RCC 7860 (cell line): Measurements from ENCODE around the gene YOD1.
A peak's percentile ranks its signal among the peaks of the same experiment; 100 is the strongest.
"Not testable (repeated sequence)": the region's sequence is repeated elsewhere in the genome, so short reads cannot be mapped to it uniquely, and the experiment has no call there.

Experiments
- DNase-seq: peaks from one replicate; pipeline ENCODE4 v3.0.0-alpha.2; 2015; ENCODE audit warnings: low spot score
- FAIRE-seq: peaks from 2 replicates; lab custom pipeline; 2012; peaks lifted over from hg19 to GRCh38; lab: Jason Lieb, UNC

Gene YOD1

DNA sequence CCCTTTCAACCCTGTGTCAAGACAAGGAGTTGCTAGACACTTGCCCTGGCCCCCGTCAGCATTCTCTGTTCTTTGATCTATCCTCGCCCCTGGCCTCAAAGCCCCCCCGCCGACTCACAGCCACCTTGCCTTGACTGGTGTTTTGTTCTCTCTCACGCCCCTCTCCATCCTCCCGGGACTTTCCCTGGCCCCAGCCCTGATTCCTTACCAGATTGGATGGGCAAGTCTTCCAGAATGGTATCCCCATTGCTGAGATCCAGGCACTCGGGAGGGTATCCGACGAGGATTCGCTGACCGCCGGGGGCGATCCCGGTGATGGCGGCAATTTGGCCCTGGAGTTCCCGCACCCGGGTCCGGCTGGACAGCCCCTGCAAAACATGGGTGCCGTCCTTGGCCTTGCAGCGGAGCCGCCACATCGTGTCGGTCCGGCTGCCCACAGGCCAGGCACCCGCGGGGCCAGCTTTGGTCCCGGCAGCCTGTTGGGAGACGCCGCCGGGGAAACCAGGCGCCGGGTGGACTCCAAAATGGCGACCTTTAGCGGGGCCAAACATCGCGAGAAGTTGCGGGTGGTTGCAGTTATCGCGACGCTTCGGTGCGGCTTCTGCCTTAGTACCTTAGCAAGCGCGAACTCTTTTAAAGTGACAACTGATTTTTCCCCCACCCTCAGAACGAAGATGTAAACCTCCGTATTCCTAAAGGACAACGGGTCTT, 373 bp downstream of the YOD1 start:
- peak; percentile 81 for DNase-seq
- peak; percentile 4 for FAIRE-seq

DNA sequence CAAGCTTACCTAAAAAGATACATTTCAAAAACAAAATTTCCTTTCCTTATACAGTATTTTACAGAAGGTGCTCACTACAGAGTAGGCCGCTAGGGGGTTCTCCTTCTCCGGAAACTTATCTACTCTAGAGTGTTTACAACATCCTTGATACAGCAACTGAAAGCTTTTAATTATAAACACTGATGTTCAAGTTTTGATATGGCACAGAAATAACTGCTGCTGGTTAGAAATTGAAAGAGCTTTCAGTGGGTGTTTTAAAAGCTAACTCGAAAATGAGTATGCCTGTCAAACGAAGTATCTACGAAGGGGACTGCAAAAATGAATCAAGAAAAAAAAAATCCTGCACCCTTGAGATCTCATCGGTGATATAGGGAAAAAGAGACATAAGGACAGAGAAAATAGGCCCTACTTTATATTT, 1.0 kb downstream of the YOD1 start:
- FAIRE-seq (peak; percentile 66), DNase-seq (peak; percentile 37)

DNA sequence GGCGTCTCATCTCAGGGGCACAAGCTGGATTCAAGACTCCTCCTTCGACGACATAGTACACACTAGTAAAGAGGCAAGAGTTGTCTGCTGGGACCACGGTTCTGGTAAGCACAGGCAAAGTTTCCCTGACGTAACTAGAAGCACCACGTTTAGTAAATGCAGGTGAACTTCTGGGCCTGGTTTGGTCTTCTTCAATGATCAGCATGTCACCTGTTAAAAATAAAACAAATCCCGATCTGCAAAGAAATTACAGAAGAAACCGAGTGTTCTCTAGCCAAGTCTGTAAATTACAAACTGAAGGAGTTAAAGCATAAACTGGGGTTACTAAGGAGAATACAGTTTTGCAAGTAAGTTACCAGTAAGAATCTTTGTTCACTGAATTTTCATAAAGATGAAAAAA, 1.5 kb downstream of the YOD1 start:
- DNase-seq (no peak), FAIRE-seq (no peak)

DNA sequence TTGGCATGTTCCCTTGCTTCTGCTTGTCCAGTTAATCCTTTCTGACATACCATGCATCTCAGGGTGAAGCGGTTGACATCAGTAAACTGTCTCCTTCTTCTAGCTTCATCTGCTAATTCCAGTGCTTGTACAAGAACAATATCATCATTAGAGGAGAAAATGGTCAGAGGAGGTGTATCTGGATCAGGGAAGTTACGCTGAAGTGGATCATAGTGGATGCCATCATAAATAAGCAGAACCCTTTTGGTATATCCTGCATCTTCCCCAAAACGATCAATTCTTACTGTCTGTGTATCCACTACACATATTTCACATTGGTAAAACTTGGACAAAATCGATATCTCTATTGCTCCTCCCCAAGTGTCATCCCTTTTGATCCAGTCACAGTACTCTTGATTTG, 2.0 kb downstream of the YOD1 start:
- FAIRE-seq (no peak), DNase-seq (no peak)

DNA sequence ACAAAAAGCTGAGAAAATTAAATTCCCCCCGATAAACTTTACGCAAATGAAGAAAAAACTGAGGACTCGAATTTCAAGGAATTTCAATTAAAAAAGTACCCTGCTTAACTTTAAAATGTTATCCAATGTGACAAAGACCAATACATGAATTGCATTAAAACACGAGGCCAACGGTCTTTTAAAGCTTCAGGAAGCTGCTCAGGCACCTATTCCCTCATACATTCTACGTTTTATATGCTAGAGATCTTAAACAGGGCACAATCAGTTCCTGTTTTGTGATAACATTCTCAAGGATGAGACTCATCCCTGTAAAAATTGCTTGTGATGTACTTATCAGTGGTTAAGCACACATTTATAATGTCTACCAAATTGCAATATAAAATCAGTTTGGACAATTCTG, 3.0 kb downstream of the YOD1 start:
- DNase-seq (no peak), FAIRE-seq (no peak)

DNA sequence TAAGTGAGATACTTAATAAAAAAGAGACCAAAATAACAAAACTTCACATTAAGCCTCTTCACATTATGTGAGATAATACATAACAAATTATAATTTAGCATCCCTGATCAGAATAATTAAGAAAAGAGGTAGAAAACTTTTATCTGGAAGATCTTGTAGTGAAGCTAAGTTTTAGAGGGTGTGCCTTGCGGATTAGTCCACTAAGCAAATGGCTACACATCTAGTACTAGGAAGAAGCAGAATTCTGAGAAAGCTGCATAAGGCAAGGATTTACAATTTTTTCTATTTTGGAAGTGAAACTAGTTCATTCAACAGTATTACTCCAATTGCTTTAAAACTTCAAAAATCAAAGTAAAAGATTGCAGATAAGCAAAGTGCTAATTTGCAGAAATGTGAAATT, 3.5 kb downstream of the YOD1 start:
- FAIRE-seq (no peak), DNase-seq (no peak)

DNA sequence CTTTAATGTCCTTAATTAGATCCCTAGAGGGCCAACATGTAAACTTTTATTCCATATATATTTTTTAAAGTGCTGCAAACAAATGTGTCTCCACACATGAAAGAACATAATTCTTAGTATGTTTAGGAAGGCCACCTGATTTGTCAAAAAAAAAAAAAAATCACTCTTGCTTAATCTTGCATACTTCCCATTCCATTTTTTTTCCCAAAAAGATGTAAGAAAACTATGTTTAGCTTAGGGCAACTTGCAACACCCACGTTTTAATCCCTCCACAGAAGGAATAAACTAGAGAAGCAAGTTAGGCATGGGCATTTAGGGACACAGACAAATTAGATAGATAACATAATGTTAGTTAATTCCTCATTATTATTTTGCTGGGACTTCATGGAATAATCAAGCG, 5.6 kb downstream of the YOD1 start:
- DNase-seq (no peak), FAIRE-seq (no peak)

DNA sequence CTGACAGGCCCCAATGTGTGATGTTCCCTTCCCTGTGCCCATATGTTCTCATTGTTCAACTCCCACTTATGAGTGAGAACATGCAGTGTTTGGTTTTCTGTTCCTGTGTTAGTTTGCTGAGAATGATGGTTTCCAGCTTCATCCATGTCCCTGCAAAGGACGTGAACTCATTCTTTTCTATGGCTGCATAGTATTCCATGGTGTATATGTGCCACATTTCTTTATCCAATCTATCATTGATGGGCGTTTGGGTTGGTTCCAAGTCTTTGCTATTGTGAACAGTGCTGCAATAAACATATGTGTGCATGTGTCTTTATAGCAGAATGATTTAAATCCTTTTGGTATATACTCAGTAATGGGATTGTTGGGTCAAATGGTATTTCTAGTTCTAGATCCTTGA, 9.6 kb downstream of the YOD1 start:
- not testable (repeated sequence) for FAIRE-seq, DNase-seq

DNA sequence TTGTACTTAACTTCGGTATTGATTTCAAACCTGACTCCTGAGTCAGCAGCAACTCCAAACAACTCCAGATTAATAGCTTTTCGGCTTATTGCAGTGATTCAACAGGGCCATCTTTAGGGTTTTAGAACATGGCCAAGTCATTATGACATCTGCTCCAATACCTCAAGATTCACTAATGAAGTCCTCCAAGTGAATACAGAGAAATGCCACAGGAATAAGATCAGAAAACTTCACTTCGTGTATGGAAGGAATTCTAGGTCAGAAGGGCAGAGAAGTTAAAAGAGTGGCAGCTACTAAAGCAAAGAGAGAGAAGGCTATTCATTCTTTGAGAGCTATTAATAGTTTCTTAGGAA, 10.9 kb downstream of the YOD1 start:
- FAIRE-seq (no peak), DNase-seq (no peak)

DNA sequence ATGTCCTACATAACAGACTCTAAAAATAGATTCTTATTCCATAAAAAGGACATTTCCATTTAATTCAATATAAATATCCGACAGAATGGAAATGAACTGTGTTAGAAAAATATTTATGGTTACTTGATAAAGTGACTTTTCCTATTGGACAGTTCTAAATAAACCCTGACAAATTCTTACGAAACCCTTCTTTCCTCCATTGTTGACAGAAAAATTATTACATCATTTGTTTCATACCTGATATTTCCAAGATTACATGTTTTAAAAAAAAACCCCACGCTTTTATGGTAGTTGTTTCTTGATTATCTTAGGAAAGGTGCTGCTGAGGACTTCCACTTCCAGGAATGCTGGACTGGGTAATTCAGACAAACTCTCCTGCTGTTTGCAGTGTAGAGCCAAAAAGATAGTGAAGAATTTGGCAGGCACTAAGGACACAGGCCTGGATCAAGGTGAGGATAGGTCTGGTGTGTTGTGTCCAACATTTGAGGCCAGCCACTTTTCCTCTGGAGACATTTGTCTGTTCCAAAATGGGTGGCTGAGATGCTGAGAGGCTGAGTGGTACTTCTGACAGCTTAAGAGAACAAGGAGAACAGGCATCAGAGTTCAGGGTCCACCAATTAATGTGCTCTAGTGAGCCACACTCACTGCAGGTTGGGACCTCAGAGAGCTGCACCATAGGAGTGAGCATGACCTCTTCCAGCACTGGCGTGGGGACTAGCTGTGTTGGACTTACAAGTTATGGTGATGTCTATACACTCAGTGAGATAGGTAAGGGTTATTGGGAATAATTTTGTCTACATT, 11.4 kb downstream of the YOD1 start:
- no peak for DNase-seq
- no peak for FAIRE-seq

DNA sequence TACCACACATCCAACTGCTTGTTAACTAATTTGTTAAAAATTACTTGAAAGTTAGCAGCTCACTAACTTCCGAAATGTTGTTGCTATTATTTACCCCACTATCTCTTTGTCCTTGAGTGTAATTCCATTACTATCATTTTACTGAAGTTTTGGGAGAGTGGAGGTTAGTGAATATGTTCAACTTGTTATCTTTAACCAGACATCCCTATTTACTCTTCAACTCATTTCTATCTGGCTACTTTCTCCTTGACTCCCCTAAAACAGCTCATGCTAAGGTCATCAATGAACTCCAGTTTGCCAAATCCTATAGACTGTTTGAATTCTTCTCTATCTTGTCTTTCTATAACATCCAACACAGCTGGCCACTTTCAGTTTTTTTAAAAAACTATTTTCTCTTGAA, 14.1 kb downstream of the YOD1 start:
- FAIRE-seq (no peak), DNase-seq (no peak)

DNA sequence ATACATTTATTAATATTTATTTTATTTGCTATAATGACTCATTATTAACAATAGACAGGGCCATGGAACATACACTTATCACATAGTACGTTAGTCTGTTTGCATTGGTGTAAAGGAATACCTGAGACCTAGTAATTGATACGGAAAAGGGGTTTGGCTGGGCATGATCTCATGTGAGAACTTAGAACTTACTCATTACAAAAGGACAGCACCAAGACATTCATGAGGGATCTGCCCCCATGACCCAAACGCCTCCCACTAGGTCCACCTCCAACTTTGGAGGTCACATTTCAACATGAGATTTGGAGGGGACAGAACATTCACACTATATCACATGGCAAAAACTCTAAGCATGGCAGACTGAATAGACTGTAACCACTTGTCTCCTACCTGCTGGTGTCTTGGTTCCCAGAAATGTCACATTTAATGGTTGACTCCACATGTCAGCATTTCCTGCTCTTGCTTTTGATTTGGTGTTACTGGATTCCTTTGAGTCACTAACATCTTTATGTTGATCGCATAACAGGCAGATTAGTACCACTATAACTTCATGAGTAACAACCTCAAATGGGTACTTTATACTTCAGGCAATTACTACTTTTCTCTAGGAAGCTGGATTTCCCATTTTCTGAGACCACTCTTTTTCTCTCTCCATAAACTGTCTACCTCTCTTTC, 15.0 kb downstream of the YOD1 start:
- FAIRE-seq (no peak), DNase-seq (peak; percentile 37)

DNA sequence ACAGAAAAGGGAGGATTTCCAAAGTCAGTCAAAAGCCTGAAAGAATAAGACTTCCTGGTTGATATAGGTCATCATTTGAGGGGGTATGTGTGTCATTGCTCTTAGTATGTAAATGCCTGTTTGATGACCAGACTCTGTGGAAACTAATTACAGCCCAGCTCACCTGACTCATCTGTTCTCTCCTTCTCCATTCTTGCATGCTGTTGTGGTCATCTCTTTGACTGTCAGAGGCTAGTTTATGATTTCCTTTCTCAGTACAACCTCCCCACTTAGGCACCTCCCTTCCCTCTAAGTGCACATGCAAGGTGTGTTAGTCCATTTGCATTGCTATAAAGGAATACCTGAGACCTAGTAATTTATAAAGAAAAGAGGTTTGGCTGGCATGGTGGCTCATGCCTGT, 16.0 kb downstream of the YOD1 start:
- DNase-seq (peak; percentile 96), FAIRE-seq (peak; percentile 93)

DNA sequence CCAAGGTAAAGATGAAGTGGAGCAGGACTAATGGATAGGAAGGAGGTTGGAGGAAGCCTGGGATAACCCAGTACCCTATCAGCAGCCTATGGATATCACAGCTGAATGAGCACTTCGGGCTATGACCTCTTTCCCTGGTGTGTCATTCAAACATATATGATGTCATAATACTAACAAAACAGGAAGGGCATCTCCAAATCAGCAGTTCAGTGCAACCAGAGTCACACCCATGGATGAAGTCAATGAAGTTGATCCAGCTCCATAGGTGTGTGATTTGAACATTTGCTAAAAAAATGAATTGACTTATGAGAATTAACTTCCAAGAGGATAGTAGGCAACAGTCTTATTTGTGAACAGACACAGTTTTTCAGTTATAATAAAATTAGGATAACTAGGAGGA, 16.8 kb downstream of the YOD1 start:
- DNase-seq (peak; percentile 72), FAIRE-seq (no peak)

DNA sequence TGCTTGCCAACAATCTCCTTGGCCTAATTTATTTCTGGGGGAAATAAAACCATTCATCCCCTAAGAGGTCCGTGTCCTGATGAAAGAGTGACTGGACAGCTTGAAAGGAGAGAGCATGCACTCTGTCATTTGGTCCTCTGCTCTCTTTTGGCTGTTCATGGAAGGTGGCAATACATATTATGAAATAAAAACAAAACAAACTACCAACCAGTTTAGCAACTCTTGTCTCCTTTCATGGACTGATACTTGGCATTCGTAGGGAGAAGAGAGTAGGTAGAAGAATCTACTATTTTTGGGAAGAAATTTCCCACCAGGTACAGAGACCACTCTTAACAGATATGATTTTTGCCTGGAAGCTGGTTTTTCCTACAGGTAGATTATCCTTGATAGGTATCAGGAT, 17.7 kb downstream of the YOD1 start:
- no peak for DNase-seq
- FAIRE-seq = no peak

DNA sequence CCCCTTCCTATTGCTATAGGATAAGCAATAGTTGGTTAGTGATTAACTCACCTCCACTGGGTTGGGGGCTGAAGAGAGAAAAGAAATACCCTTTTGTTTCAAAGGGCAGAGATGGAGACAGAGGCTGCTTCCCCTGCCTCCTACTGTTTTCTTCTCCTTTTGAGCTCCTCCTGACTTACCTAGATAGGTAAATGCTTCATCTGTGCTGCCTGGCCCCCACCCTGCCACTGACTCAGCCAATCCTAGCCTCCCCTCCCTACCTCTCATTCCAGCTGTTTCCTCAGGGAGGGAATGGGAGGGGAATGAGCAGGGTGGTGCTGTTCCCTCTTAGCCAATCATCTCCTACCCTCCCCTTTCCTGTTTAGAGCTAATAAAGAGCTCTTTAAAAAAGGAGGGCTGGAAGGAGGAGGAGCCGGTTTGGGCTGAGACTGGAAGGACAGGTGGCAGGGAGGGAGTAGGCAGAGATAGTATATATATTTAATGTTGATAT, 18.4 kb downstream of the YOD1 start, which contains the start of gene C1orf116:
TSS of gene C1orf116 (minus strand) at position 229 of the 490 bp plus-strand sequence. CDS start 5,158 bp downstream, outside the sequence.
- DNase-seq (no peak), FAIRE-seq (no peak)

DNA sequence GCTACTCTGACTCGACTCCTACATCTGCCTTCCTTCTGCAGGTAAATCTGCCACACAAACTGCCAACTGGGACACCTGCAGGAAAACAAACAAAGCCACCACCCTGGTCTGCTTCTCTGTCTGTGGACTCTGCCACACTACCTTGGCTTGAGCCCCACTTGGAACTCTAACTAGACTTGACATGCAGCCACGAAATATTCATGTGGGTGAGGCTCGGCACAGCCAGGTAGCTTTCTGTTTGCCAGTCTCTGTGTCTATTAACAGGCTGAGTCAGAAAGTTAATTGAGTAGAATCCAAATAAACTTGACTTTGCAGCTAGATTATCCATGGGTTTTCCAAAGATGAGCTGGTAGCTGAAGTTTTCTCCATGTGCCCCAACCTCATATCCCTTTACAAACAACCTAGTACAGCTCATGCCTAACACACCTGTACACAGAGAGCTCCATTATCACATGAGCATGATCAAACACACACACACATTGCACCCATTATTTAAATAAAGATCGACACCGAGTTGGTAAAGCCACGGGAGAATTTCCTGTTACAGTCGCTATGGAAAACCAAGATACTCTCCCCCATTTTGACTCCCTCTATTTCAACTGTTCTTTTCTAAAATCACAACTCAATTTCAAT, 19.3 kb downstream of the YOD1 start:
- DNase-seq (no peak), FAIRE-seq (no peak)

DNA sequence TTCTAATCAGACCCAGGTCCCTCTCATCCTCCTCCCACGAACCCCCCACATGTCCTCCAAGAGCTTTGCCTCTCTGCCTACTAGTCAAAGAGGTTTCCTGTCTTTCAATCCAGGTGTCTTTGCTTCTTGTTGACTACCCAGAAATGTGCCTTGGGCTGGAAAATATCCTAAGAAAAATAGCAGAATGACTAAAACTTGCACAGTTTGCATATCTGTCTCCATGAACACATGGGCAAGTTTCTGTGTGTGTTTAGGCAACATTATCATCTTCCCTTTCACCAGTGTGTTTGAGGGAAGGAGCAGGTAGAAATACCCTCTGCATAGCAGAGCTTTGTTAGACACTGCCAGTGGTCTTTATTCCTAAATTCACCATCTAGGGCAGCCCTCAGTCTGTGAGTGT, 20.0 kb downstream of the YOD1 start:
- DNase-seq = no peak
- no peak for FAIRE-seq

DNA sequence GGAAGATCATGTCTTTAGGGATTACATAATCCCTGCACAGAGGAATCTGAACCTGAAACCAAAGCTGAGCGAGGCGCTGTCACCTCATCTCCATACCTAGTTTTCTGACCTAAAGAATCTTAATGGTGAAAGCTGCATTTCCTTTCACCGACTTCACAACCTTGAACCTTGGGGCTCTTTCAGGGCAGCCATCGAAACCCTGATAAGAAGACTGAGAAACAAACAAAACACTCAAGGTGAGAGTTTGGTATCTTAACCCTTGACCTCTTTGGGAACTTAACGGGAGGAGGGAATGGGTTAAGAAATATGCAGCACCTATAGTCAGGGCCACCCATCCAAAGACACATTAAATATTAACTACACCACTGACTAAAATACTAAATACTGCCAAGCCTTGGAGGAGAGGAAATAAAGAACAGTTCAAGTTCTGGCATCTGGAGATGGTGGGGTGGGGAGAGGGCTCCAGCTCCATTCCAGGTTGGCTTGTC, 20.4 kb downstream of the YOD1 start:
- FAIRE-seq = peak; percentile 82
- DNase-seq = peak; percentile 49

DNA sequence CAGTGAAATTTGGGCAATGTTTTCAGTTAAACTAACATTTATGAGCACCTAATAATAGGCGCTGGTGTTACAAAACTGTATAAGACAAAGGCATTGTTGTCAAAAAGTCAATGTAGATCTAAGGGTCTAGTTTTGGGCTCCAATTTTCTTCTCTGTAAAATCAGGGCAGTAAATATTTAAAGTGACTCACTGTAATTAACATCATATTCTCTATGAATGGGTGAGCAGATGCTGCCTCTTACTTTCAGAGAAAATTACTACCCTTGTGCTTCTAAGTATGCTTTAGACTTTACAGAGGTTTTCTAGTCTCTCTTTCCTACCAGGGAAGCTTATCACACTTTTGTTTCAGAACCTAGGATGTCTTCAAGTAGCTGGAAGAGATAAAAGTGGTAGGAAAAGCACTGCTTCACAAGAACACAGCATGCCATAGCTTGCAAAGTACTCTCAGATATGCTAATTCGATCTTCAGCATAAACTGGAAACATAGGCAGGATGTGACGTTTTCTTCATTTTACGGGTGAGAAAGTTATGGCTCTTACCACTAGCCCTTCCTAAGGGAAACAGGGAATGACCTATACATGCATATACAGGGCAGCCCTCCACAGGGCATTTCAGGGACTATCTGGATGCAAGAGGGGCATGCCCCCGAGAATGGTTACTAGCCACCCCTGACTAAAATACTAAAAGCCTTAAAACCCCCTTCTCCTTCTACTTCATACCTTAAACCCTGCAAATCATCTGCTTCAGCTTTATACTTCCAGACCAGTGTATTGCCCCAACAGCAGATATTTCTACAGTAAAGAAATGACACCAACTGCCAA, 21.1 kb downstream of the YOD1 start:
- DNase-seq = no peak
- FAIRE-seq = no peak
